OCI-LY1 (cell line): ENCODE data around the gene PACS2.
"Not testable (repeated sequence)": the region's sequence is repeated elsewhere in the genome, so short reads cannot be mapped to it uniquely, and the experiment has no call there.

Experiments used
- CTCF ChIP-seq: fragments of 200-600 bp; sonication (generic), shearing (Covaris generic); IDR thresholded peaks from 2 replicates; pipeline ENCODE4 v1.5.1; 2017; ENCODE audit warnings: mild to moderate bottlenecking, antibody characterized with exemption, low read length, moderate library complexity, mixed read lengths
- EZH2 ChIP-seq: fragments of 200-600 bp; sonication (generic), shearing (Covaris generic); IDR thresholded peaks from 2 replicates; pipeline ENCODE4 v1.8.0; 2017; ENCODE audit warnings: borderline replicate concordance, mixed run types, mild to moderate bottlenecking, antibody characterized with exemption, low read length, moderate library complexity, mixed read lengths

GRCh38 chr14:105361412-105361811 lies 46.9 kb downstream of the PACS2 start:
- TF ChIP-seq EZH2, CTCF: not testable (repeated sequence)
